Tibial nerve (tissue), 4 donors: ENCODE data around the gene CLIP1.

Experiments used
- CTCF ChIP-seq, 5 experiments: fragments of 200-600 bp in 3 of 5; fragments of 450-650 bp in 2 of 5; sonication (generic) in 3 of 5; IDR thresholded peaks; one replicate each; pipeline ENCODE4 v1.5.1; 2016 to 2019; ENCODE audit warnings: antibody characterized with exemption in 5 of 5, mild to moderate bottlenecking in 3 of 5, moderate library complexity in 2 of 5
- EP300 ChIP-seq, 2 donors: sonication (generic); formaldehyde crosslinking; IDR thresholded peaks; one replicate each; pipeline ENCODE4 v1.6.1; 2017; ENCODE audit warnings: antibody characterized with exemption in 2 of 2, mild to moderate bottlenecking in 1 of 2
- POLR2A ChIP-seq, 2 donors: fragments of 450-650 bp; IDR thresholded peaks; one replicate each; pipeline ENCODE4 v1.6.1; 2017; ENCODE audit warnings: antibody characterized with exemption in 2 of 2, mild to moderate bottlenecking in 2 of 2, moderate library complexity in 2 of 2

- TF ChIP-seq CTCF (IDR thresholded peaks at IDR 0.05) (no peak), EP300 (IDR thresholded peaks at IDR 0.05) (no peak), POLR2A (IDR thresholded peaks at IDR 0.05) (no peak)
Observed at GRCh38 chr12:122250047-122250446, 172.4 kb downstream of the CLIP1 start.
